ENCODE results near the gene STH.

The STH gene

DNA sequence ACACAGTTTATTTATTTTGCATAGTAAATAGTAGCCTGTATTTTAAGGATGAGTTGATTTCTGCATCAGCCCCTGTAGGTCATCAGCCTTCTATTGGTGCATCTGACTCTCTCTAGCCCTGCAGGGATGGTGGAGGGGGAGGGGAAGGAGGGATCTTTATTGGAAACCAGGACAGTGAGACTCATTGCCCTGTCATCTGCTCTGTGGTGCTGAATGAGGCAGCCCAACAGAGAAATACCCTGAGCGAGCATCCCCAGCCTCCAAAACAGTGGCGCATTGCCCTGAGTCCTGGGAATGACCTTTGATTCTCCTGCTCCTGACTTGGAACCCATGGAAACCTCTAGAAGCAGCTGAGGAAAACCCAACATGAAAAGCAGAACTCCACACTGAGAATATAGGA lies 45.5 kb upstream of the STH start:
- H3K27ac ChIP-seq (ENCODE audit: low read depth, low read length, poor library complexity, severe bottlenecking) = no peak overlapping the region
- H3F3A ChIP-seq (ENCODE audit: insufficient read depth, low read length) = no peaks in the 10 kb centered on the region
- no peak overlapping the region for H3K4me3 ChIP-seq (ENCODE audit: low read depth, low read length, poor library complexity, severe bottlenecking)
- TF ChIP-seq, protein P1, sequence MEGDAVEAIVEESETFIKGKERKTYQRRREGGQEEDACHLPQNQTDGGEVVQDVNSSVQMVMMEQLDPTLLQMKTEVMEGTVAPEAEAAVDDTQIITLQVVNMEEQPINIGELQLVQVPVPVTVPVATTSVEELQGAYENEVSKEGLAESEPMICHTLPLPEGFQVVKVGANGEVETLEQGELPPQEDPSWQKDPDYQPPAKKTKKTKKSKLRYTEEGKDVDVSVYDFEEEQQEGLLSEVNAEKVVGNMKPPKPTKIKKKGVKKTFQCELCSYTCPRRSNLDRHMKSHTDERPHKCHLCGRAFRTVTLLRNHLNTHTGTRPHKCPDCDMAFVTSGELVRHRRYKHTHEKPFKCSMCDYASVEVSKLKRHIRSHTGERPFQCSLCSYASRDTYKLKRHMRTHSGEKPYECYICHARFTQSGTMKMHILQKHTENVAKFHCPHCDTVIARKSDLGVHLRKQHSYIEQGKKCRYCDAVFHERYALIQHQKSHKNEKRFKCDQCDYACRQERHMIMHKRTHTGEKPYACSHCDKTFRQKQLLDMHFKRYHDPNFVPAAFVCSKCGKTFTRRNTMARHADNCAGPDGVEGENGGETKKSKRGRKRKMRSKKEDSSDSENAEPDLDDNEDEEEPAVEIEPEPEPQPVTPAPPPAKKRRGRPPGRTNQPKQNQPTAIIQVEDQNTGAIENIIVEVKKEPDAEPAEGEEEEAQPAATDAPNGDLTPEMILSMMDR (IDR thresholded peaks at IDR 0.05; ENCODE audit: low read length) = no peak
- TF ChIP-seq EZH2 (IDR thresholded peaks at IDR 0.05; ENCODE audit: borderline replicate concordance, low read length) = no peak
- H3K79me2 ChIP-seq (ENCODE audit: insufficient read depth, low read length) = no peaks in the 10 kb centered on the region
- H3K27me3 ChIP-seq (ENCODE audit: insufficient read depth, low read length) = peaks cover 4% of the 10 kb centered on the region; the same call in 1 of the 2 replicates
- H3K4me2 ChIP-seq (ENCODE audit: low read length) = no peak overlapping the region
- no peak overlapping the region for H3K9ac ChIP-seq (ENCODE audit: low read length)
- no peaks in the 10 kb centered on the region for H3K36me3 ChIP-seq (ENCODE audit: insufficient read depth, low read length)
- no peaks in the 10 kb centered on the region for H3K9me3 ChIP-seq (ENCODE audit: low read length)
- no peaks in the 10 kb centered on the region for H3K9me2 ChIP-seq (ENCODE audit: low read depth, low read length)
- no peaks in the 10 kb centered on the region for H4K20me1 ChIP-seq (ENCODE audit: insufficient read depth, low read length)
- H2AFZ ChIP-seq (ENCODE audit: low read length) = no peak overlapping the region
- peaks cover 4% of the 10 kb centered on the region for H3K4me1 ChIP-seq (ENCODE audit: insufficient read depth, low read length, severe bottlenecking)

DNA sequence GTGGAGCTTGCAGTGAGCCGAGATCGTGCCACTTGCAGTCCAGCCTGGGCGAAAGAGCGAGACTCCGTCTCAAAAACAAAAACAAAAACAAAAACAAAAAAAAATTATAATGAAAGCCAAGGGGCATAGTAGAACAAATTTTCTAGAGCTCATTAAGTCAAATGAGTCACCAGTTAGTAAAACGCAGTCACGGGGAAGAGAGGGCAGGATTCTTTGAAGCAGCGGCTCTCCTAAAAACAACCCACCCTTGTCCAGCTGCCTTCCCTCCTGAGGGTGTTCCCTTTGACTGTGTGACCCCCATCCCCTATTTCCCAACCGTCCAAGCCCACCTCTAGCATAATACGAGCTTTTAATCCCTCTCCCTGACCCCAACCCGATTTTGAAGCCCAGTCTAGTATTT lies 44.1 kb upstream of the STH start:
- no peaks in the 10 kb centered on the region for H3F3A ChIP-seq (ENCODE audit: insufficient read depth, low read length)
- H3K9ac ChIP-seq (ENCODE audit: low read length) = no peak overlapping the region
- no peak overlapping the region for H2AFZ ChIP-seq (ENCODE audit: low read length)
- H3K27ac ChIP-seq (ENCODE audit: low read depth, low read length, poor library complexity, severe bottlenecking) = no peak overlapping the region
- no peak overlapping the region for H3K4me3 ChIP-seq (ENCODE audit: low read depth, low read length, poor library complexity, severe bottlenecking)
- H3K79me2 ChIP-seq (ENCODE audit: insufficient read depth, low read length) = no peaks in the 10 kb centered on the region
- no peaks in the 10 kb centered on the region for H3K36me3 ChIP-seq (ENCODE audit: insufficient read depth, low read length)
- no peaks in the 10 kb centered on the region for H3K9me2 ChIP-seq (ENCODE audit: low read depth, low read length)
- TF ChIP-seq, protein P1 (IDR thresholded peaks at IDR 0.05; ENCODE audit: low read length) = no peak
- no peak for TF ChIP-seq EZH2 (IDR thresholded peaks at IDR 0.05; ENCODE audit: borderline replicate concordance, low read length)
- H3K4me2 ChIP-seq (ENCODE audit: low read length) = no peak overlapping the region
- H3K9me3 ChIP-seq (ENCODE audit: low read length) = no peaks in the 10 kb centered on the region
- no peaks in the 10 kb centered on the region for H4K20me1 ChIP-seq (ENCODE audit: insufficient read depth, low read length)
- H3K4me1 ChIP-seq (ENCODE audit: insufficient read depth, low read length, severe bottlenecking) = no peaks in the 10 kb centered on the region
- H3K27me3 ChIP-seq (ENCODE audit: insufficient read depth, low read length) = peaks cover 4% of the 10 kb centered on the region; the same call in 1 of the 2 replicates

DNA sequence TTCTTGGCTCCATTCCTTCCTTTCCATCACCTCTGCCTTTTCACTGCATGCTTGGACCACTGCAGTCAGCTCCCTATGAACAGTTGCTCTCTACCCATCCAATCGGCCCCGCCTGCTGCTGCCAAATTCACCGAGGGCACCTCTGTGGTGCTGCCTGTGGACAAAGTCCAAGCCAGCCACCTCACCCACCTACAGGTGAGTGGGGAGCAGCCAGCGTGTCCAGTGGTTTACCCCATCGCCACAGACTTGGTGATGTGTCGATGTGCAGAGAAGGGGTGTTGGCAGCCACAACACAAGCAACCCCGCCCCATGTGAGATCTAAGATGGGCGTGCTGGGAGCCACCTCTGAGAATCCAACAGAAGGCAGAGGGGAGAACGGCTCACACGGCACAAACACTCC lies 43.7 kb upstream of the STH start:
- H2AFZ ChIP-seq (ENCODE audit: low read length) = no peak overlapping the region
- no peaks in the 10 kb centered on the region for H3K79me2 ChIP-seq (ENCODE audit: insufficient read depth, low read length)

More for the DNA sequence above, 43.7 kb upstream of the STH start:
- Histone ChIP-seq H3K9me3 (ENCODE audit: low read length) (no peaks in the 10 kb centered on the region), H3K9me2 (ENCODE audit: low read depth, low read length) (no peaks in the 10 kb centered on the region), H3K27me3 (ENCODE audit: insufficient read depth, low read length) (peaks cover 4% of the 10 kb centered on the region; the same call in 1 of the 2 replicates), H4K20me1 (ENCODE audit: insufficient read depth, low read length) (no peaks in the 10 kb centered on the region), H3K27ac (ENCODE audit: low read depth, low read length, poor library complexity, severe bottlenecking) (no peak overlapping the region), H3F3A (ENCODE audit: insufficient read depth, low read length) (no peaks in the 10 kb centered on the region), H3K9ac (ENCODE audit: low read length) (no peak overlapping the region), H3K4me1 (ENCODE audit: insufficient read depth, low read length, severe bottlenecking) (no peaks in the 10 kb centered on the region), H3K4me3 (ENCODE audit: low read depth, low read length, poor library complexity, severe bottlenecking) (no peak overlapping the region), H3K4me2 (ENCODE audit: low read length) (no peak overlapping the region), H3K36me3 (ENCODE audit: insufficient read depth, low read length) (no peaks in the 10 kb centered on the region)
- TF ChIP-seq, protein P1 (IDR thresholded peaks at IDR 0.05; ENCODE audit: low read length) = no peak
- TF ChIP-seq EZH2 (IDR thresholded peaks at IDR 0.05; ENCODE audit: borderline replicate concordance, low read length) = no peak

All from OCI-LY1 (cell line).